NCI-H1092 (cell line): ENCODE measurements around the gene VPS29.
"Not testable (repeated sequence)": the region's sequence is repeated elsewhere in the genome, so short reads cannot be mapped to it uniquely, and the experiment has no call there.

ENCODE experiments used
- DNase-seq: peaks from one replicate; lab custom pipeline; 2025; lab: John Stamatoyannopoulos, UW

VPS29 gene

GRCh38 chr12:110520876-110521712 lies 19.2 kb upstream of the VPS29 start:
- not testable (repeated sequence) for DNase-seq

- not testable (repeated sequence) for DNase-seq
These were observed 16.1 kb upstream of the VPS29 start for GRCh38 chr12:110518014-110518413.

DNA sequence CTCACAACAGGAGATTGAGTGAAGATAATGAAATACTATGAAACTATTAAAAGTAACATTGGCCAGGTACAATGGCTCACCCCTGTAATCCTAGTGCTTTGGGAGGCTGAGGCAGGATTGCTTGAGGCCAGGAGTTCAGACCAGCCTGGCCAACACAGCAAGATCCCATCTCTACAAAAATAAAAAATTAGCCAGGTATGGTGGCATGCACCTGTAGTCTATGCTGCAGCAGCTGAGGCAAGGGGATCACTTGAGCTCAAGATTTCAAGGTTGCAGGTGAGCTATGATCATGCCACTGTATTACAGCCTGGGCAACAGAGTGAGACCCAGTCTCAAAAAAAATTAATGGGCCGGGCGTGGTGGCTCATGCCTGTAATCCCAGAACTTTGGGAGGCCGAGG lies 15.1 kb upstream of the VPS29 start:
- DNase-seq: no peak

DNA sequence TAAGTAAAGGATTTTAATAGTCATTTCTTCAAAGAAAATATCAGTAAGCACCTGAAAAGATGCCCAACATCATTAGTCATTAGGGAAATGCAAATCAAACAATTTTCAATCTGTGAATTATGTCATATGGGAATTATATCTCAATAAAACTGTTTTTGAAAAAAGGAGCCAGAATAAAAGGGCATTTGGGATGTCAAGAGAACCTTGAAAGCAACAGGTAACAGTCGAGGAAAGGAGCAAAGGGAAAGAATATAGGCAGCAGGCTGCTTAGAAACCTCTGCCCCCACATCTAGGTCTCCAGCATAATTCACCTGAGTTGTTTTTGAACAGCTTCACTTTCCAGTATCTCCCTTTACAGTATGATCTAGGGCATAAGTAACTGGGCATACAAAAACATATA lies 12.5 kb upstream of the VPS29 start:
- DNase-seq: no peak

- no peak for DNase-seq
These were observed 11.9 kb upstream of the VPS29 start for GRCh38 chr12:110513842-110514241.

DNA sequence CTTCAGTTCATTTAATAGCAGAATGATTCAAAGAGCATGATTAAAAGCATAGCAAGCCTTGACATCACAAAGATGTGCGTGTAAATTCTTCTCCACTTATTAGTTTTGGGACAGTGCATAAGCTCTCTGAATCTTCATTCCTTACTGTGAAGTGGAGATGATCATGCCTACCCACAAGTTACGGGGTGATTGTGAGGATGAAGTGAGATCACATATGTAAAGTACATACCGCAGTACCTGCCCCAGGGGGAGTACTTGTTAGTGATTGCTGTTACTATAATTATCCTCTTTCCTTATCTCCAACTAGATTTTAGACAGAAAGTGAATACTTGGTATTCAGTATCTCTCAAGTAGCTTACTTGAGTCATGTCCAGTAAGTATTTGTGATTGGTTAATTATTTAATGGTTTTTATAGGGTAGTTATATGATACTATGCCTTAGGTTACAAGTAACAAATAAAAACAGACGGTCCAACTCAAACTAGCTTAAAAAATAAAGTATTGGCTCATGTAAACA lies 6.2 kb upstream of the VPS29 start:
- DNase-seq: no peak

GRCh38 chr12:110505332-110505731 lies 3.4 kb upstream of the VPS29 start:
- DNase-seq: no peak

- DNase-seq: no peak
These were observed 1.5 kb upstream of the VPS29 start for GRCh38 chr12:110503432-110503831.

GRCh38 chr12:110501399-110501751 lies 536 bp downstream of the VPS29 start:
- DNase-seq: no peak

GRCh38 chr12:110498984-110499706 lies 2.8 kb downstream of the VPS29 start:
- no peak for DNase-seq

- no peak for DNase-seq
These were observed 26.5 kb downstream of the VPS29 start for GRCh38 chr12:110475426-110475825.

- DNase-seq: peak; percentile 93
These were observed 33.5 kb downstream of the VPS29 start, which contains the start of the genes FAM216A and GPN3 for GRCh38 chr12:110468214-110469048. Gene FAM216A (plus strand): TSS chr12:110468845. CDS start chr12:110468876, 31 bp downstream. Gene GPN3 (minus strand): TSS chr12:110468257. CDS start chr12:110468203, 54 bp downstream.

DNA sequence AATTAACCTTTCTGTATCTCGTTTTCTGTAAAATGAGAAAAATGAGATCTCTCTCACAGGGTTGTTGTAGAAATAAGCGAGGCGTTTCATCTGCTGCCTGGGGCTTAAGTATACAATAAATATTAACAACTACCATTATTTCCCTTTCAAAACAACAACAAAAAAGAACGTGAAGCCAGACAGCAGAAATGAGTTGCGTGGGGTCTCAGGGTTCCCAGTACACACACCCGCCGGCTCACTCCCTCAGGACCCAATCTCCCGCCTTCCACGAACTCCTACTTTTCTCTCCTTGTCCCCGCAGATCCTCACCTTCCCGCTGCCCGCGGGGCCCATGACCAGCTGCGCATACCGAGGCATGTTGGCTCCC lies 34.1 kb downstream of the VPS29 start:
- no peak for DNase-seq

DNA sequence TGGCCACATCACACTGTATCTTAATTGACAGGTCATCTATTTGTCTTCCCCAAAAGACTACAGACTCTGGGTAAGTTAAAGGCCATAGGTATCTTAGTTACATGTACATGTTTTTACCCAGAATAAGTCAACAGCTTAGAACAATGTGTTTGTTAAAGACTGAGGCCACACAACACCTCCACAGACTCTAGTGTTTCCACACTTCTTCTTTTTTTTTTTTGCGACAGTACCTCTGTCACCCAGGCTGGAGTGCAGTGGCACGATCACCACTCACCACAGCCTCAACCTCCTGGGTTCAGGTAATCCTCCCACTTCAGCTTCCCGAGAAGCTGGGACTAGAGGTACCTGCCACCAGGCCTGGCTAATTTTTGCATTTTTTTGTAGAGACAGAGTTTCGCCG lies 35.1 kb downstream of the VPS29 start:
- no peak for DNase-seq

GRCh38 chr12:110465765-110466164 lies 36.1 kb downstream of the VPS29 start:
- DNase-seq: not testable (repeated sequence)

DNA sequence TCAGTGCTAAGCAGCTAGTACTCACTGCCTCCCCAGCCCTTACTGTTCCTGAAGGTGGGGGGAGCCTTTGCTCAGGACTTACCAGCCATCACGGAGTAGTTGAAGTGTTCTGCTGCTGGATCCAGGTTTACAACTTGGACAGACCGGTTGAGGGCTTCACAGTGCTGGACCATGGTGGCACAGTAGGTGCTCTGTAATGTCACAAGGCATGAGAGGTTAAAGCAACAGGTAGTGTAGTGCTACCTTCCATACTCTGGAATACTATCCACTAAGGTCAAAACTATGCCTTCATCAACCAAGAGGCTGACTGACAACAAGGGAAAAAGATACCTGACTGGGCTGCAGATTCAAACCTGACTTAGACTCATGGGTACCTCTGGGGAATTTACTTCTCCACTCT lies 36.9 kb downstream of the VPS29 start:
- DNase-seq: no peak

- DNase-seq: not testable (repeated sequence)
These were observed 40.7 kb downstream of the VPS29 start for GRCh38 chr12:110461189-110461588.

GRCh38 chr12:110458756-110459155 lies 43.2 kb downstream of the VPS29 start:
- DNase-seq: no peak

DNA sequence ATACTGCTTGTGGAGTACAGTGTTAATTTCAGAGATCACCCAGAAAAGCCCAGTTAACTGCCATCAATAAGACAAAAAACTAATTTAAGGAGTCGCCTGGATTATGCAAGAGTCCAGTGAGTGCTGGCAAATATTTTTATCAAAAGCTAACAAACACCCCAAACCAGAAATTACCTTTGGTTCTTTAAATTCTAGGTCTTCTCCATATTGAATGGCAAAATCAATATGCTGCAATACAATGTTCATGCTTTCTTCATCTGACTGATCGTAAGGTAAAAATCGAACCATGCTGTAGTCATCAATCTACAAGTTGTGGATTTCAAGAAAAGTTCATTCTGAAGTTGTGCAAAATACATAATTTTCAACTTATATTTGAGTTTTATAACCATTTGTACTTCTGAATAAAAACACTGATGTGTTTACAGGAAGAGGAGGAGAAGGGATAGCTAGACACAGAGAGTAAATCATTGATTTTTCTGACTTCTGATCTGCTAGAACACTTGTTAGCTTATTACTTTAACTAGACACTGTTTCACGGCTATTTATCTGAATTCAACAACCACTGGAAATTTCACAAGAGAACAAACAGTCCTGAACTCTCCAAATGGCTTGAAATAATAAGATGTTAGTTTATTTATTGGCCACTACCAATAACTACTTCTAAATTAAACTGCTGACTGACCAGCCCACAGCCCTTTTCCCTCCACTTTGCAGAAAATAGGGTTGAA lies 48.2 kb downstream of the VPS29 start:
- no peak for DNase-seq

DNA sequence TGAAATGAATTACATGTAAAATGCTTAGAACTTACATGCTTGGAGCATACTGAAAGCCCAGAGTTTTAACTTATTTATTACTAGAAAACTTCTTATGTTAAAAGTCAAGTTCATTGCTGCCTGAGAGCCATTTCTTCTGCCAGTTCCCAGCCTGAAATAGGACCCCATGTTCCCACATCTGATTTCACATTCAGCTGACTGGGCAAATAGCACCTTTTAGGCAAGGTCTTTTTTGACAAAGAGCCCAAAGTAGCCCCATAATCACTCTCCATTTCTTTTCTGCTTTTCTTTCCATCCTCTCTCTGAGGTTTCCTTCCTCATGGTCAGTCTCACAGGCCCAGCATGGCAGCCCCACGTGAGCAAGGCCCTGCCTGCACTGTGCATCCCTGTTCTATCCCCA lies 50.6 kb downstream of the VPS29 start:
- DNase-seq: no peak

DNA sequence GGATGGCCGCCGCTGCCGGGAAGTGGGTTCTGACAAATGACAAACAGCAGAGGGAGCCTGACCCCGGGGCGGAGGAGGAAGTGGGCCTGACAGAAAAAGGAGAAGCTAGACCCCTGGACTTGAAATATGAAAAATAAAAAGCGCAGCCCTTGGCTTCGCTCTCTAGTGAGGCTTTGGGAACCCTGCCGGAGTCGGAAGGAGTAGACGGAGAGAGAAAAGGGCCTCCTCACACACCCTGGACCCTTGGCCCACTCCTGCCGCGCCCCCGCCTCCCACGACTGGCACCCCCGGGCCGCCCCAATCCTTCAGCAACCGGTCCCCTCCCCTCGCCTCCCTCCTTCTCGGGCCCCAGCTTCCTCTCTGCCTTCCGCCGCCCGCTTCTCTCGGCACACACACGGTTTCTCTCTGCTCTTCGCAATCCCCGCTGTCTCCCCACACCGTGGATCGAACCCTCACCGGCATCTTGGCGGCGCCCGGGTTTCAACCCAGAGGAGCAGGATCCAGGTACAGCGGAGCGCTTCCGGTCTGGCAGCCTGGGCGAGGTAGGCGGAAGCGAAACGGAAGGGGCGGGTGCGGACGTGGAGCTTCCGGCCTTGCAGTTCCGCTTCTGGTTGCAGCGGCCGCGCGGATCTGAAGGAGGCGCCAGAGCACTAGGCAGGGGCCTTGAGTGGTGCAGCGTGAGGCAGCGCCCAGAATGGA lies 52.0 kb downstream of the VPS29 start, which contains the start of gene ARPC3:
Gene ARPC3 (minus strand): TSS at position 539 of the 699 bp plus-strand sequence. CDS start 77 bp downstream, at position 462.
- DNase-seq: peak; percentile 86
